Subcutaneous abdominal adipose tissue (tissue), 5 donors: ENCODE results near the gene FNDC8.

Experiments
- H3K27ac ChIP-seq: one replicate; pipeline ENCODE4 v1.7.0; 2013; ENCODE audit warnings: low read depth, mild to moderate bottlenecking, inconsistent platforms, low read length, moderate library complexity
- H3K27me3 ChIP-seq, 5 donors: one replicate each; pipeline ENCODE4 v1.7.0; 2013; ENCODE audit warnings: low read length in 5 of 5, inconsistent platforms in 1 of 5; ENCODE audit not compliant: control insufficient read depth in 5 of 5, insufficient read depth in 4 of 5
- H3K36me3 ChIP-seq, 5 donors: one replicate each; pipeline ENCODE4 v1.7.0; 2013; ENCODE audit warnings: low read length in 5 of 5; ENCODE audit not compliant: control insufficient read depth in 5 of 5, insufficient read depth in 5 of 5
- H3K4me1 ChIP-seq, 5 donors: one replicate each; pipeline ENCODE4 v1.7.0; 2013; ENCODE audit warnings: low read length in 5 of 5, mild to moderate bottlenecking in 3 of 5, moderate library complexity in 1 of 5; ENCODE audit not compliant: control insufficient read depth in 5 of 5, insufficient read depth in 5 of 5
- H3K4me3 ChIP-seq, 5 donors: one replicate each; pipeline ENCODE4 v1.7.0; 2013; ENCODE audit warnings: low read length in 5 of 5, low read depth in 1 of 5
- H3K9ac ChIP-seq, 5 donors: one replicate each; pipeline ENCODE4 v1.7.0; 2013; ENCODE audit warnings: low read length in 5 of 5, mild to moderate bottlenecking in 4 of 5, moderate library complexity in 3 of 5
- H3K9me3 ChIP-seq, 5 donors: one replicate each; pipeline ENCODE4 v1.7.0; 2013; ENCODE audit warnings: low read length in 5 of 5; ENCODE audit not compliant: control insufficient read depth in 5 of 5
- donor health status: healthy.
- donor health status: healthy.
- donor health status: healthy.
- donor health status: healthy.
- donor health status: healthy.

FNDC8 gene

GRCh38 chr17:35152421-35153140, 31.2 kb downstream of the FNDC8 start:
- Histone ChIP-seq H3K27ac (no peak overlapping the region), H3K36me3 (no peaks in the 10 kb centered on the region), H3K27me3 (peaks cover 0 to 3% (median 0%) of the 10 kb centered on the region in 5 donors), H3K4me3 (no peak overlapping the region), H3K4me1 (peaks cover 0 to 15% (median 13%) of the 10 kb centered on the region in 5 donors), H3K9ac (no peak overlapping the region), H3K9me3 (no peaks in the 10 kb centered on the region)

- Histone ChIP-seq H3K27me3 (peaks cover 0 to 3% (median 0%) of the 10 kb centered on the region in 5 donors), H3K9me3 (no peaks in the 10 kb centered on the region), H3K4me1 (no peaks in the 10 kb centered on the region), H3K36me3 (no peaks in the 10 kb centered on the region), H3K4me3 (no peak overlapping the region), H3K9ac (no peak overlapping the region), H3K27ac (no peak overlapping the region)
Measured at GRCh38 chr17:35154196-35155165, 33.1 kb downstream of the FNDC8 start.

- Histone ChIP-seq H3K27me3 (peaks cover 0 to 3% (median 0%) of the 10 kb centered on the region in 5 donors), H3K9me3 (no peaks in the 10 kb centered on the region), H3K4me3 (no peak overlapping the region), H3K36me3 (no peaks in the 10 kb centered on the region), H3K27ac (no peak overlapping the region), H3K9ac (no peak overlapping the region), H3K4me1 (no peaks in the 10 kb centered on the region)
Measured at GRCh38 chr17:35155246-35155645, 33.8 kb downstream of the FNDC8 start.

- Histone ChIP-seq H3K36me3 (no peaks in the 10 kb centered on the region), H3K27me3 (peaks cover 0 to 2% (median 0%) of the 10 kb centered on the region in 5 donors), H3K4me3 (no peak overlapping the region)
Measured at GRCh38 chr17:35159940-35160339, 38.5 kb downstream of the FNDC8 start.

GRCh38 chr17:35160354-35161201, 39.2 kb downstream of the FNDC8 start:
- no peak overlapping the region for H3K27ac ChIP-seq
- H3K36me3 ChIP-seq, result no peaks in the 10 kb centered on the region

More at GRCh38 chr17:35159940-35160339, 38.5 kb downstream of the FNDC8 start:
- no peaks in the 10 kb centered on the region for H3K4me1 ChIP-seq
- H3K9me3 ChIP-seq, result no peaks in the 10 kb centered on the region
- H3K9ac ChIP-seq, result no peak overlapping the region
- no peak overlapping the region for H3K27ac ChIP-seq

GRCh38 chr17:35161281-35161761, 39.9 kb downstream of the FNDC8 start:
- Histone ChIP-seq H3K27me3 (peaks cover 0 to 2% (median 0%) of the 10 kb centered on the region in 5 donors), H3K4me1 (no peaks in the 10 kb centered on the region)

More at GRCh38 chr17:35160354-35161201, 39.2 kb downstream of the FNDC8 start:
- H3K9me3 ChIP-seq, result no peaks in the 10 kb centered on the region
- no peaks in the 10 kb centered on the region for H3K4me1 ChIP-seq
- H3K9ac ChIP-seq, result no peak overlapping the region
- peaks cover 0 to 2% (median 0%) of the 10 kb centered on the region in 5 donors for H3K27me3 ChIP-seq
- H3K4me3 ChIP-seq, result no peak overlapping the region

GRCh38 chr17:35162755-35163154, 41.3 kb downstream of the FNDC8 start:
- peaks cover 0 to 2% (median 0%) of the 10 kb centered on the region in 5 donors for H3K27me3 ChIP-seq
- no peak overlapping the region for H3K27ac ChIP-seq
- no peak overlapping the region for H3K9ac ChIP-seq
- no peaks in the 10 kb centered on the region for H3K9me3 ChIP-seq
- no peaks in the 10 kb centered on the region for H3K36me3 ChIP-seq
- H3K4me1 ChIP-seq, result peaks cover 0 to 8% (median 0%) of the 10 kb centered on the region in 5 donors
- H3K4me3 ChIP-seq, result no peak overlapping the region

More at GRCh38 chr17:35161281-35161761, 39.9 kb downstream of the FNDC8 start:
- Histone ChIP-seq H3K9ac (no peak overlapping the region), H3K36me3 (no peaks in the 10 kb centered on the region), H3K9me3 (no peaks in the 10 kb centered on the region), H3K27ac (no peak overlapping the region), H3K4me3 (no peak overlapping the region)

GRCh38 chr17:35163886-35164285, 42.5 kb downstream of the FNDC8 start:
- H3K9ac ChIP-seq, result no peak overlapping the region
- no peaks in the 10 kb centered on the region for H3K9me3 ChIP-seq
- no peak overlapping the region for H3K27ac ChIP-seq
- no peak overlapping the region for H3K4me3 ChIP-seq
- H3K27me3 ChIP-seq, result peaks cover 0 to 2% (median 0%) of the 10 kb centered on the region in 5 donors
- H3K36me3 ChIP-seq, result no peaks in the 10 kb centered on the region
- peaks cover 0 to 11% (median 0%) of the 10 kb centered on the region in 5 donors for H3K4me1 ChIP-seq

GRCh38 chr17:35164716-35165115, 43.3 kb downstream of the FNDC8 start:
- H3K9ac ChIP-seq, result no peak overlapping the region
- peaks cover 0 to 11% (median 0%) of the 10 kb centered on the region in 5 donors for H3K4me1 ChIP-seq
- H3K9me3 ChIP-seq, result no peaks in the 10 kb centered on the region
- no peak overlapping the region for H3K4me3 ChIP-seq
- no peaks in the 10 kb centered on the region for H3K27me3 ChIP-seq
- H3K27ac ChIP-seq, result no peak overlapping the region
- no peaks in the 10 kb centered on the region for H3K36me3 ChIP-seq
